ENCODE measurements around the gene STARD13. TPM values are rescaled to one million over a fixed set of nuclear protein-coding genes. Genes with fewer than 3 reads are reported as not detected.

The STARD13 gene
- total RNA-seq, 6 experiments from 2014 or later: 27.9 to 38.3 (median 34.5) TPM

DNA sequence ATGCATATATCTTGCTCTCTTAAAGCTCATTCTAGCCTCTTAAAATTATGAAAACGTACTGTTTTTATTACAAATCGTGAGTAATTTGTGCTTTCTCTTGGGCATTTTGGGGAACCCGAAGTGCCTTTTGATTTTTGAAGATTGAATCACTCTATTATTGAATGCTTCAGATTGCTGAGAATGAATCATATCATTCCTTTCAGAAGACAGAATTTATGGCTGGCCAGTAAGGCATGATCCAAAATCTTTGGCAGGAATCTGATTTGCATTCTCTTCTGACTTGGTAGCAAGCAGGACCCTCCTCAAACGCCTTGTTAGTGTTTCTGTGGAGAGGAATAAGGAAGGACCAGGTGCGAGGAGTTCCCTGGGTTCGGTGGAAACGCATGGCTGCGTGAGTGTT is 49.5 kb downstream of the STARD13 start:
- Mint-ChIP-seq H3K9me3 (peaks cover 18% of the 10 kb centered on the region), H3K27ac (peak overlapping the region; percentile 75), H3K36me3 (ENCODE audit: low read depth) (peaks cover 70% of the 10 kb centered on the region), H3K4me3 (peak overlapping the region; percentile 68), H3K4me1 (ENCODE audit: low read depth) (peaks cover 71% of the 10 kb centered on the region), H3K27me3 (ENCODE audit: insufficient read depth) (no peaks in the 10 kb centered on the region)
- TF ChIP-seq CTCF (IDR thresholded peaks at IDR 0.05): no peak
- DNase-seq: peak; percentile 65

GRCh38 chr13:33235564-33235963 is 50.0 kb downstream of the STARD13 start:
- Mint-ChIP-seq H3K27me3 (ENCODE audit: insufficient read depth) (no peaks in the 10 kb centered on the region), H3K36me3 (ENCODE audit: low read depth) (peaks cover 69% of the 10 kb centered on the region), H3K4me1 (ENCODE audit: low read depth) (peaks cover 76% of the 10 kb centered on the region), H3K4me3 (peak overlapping the region; percentile 68; the same call in 1 of the 2 replicates), H3K9me3 (peaks cover 18% of the 10 kb centered on the region), H3K27ac (peak overlapping the region; percentile 75)
- no peak for TF ChIP-seq CTCF (IDR thresholded peaks at IDR 0.05)
- no peak for DNase-seq

GRCh38 chr13:33235078-33235477 is 50.5 kb downstream of the STARD13 start:
- H3K36me3 Mint-ChIP-seq (ENCODE audit: low read depth): peaks cover 65% of the 10 kb centered on the region
- peak overlapping the region; percentile 54 for H3K4me3 Mint-ChIP-seq
- peak overlapping the region; percentile 80 for H3K27ac Mint-ChIP-seq
- peaks cover 15% of the 10 kb centered on the region for H3K9me3 Mint-ChIP-seq
- H3K4me1 Mint-ChIP-seq (ENCODE audit: low read depth): peaks cover 81% of the 10 kb centered on the region
- H3K27me3 Mint-ChIP-seq (ENCODE audit: insufficient read depth): no peaks in the 10 kb centered on the region
- DNase-seq: no peak
- TF ChIP-seq CTCF (IDR thresholded peaks at IDR 0.05): no peak

GRCh38 chr13:33233547-33233946 is 52.0 kb downstream of the STARD13 start:
- Mint-ChIP-seq H3K27me3 (ENCODE audit: insufficient read depth) (no peaks in the 10 kb centered on the region), H3K4me3 (no peak overlapping the region), H3K27ac (peak overlapping the region; percentile 53), H3K4me1 (ENCODE audit: low read depth) (peaks cover 95% of the 10 kb centered on the region), H3K9me3 (0 out of 2 replicates have a peak, but pooled peaks cover 9% of the 10 kb centered on the region), H3K36me3 (ENCODE audit: low read depth) (peaks cover 55% of the 10 kb centered on the region)
- DNase-seq: no peak
- no peak for TF ChIP-seq CTCF (IDR thresholded peaks at IDR 0.05)

DNA sequence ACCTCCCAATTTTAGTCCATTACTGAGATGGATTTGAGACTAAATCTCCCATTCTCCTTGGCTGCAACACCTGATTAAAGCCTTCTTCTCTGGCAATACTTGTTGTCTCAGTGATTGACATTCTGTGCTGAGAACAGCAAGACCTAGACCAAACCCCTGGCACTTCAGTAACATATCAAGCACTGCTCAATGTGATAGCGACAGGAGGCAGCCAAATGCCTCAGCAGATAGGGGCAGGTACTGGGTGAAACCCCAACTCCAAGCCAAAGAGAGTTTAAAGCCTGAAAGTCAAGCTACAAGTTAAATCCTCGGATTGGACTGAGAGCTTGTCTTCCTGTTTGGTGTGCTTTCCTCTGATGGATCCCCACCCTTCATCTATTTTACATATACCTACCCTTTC is 52.7 kb downstream of the STARD13 start:
- DNase-seq: no peak
- Mint-ChIP-seq H3K27ac (peak overlapping the region; percentile 56), H3K4me1 (ENCODE audit: low read depth) (peaks cover 95% of the 10 kb centered on the region), H3K36me3 (ENCODE audit: low read depth) (peaks cover 49% of the 10 kb centered on the region), H3K27me3 (ENCODE audit: insufficient read depth) (no peaks in the 10 kb centered on the region), H3K9me3 (0 out of 2 replicates have a peak, but pooled peaks cover 9% of the 10 kb centered on the region), H3K4me3 (no peak overlapping the region)
- TF ChIP-seq CTCF (IDR thresholded peaks at IDR 0.05): no peak

- Mint-ChIP-seq H3K36me3 (ENCODE audit: low read depth) (peaks cover 39% of the 10 kb centered on the region), H3K27me3 (ENCODE audit: insufficient read depth) (no peaks in the 10 kb centered on the region), H3K4me3 (0 out of 2 replicates have a peak overlapping the region, but pooled peaks have one; percentile 78), H3K9me3 (0 out of 2 replicates have a peak, but pooled peaks cover 9% of the 10 kb centered on the region), H3K27ac (peak overlapping the region; percentile 93), H3K4me1 (ENCODE audit: low read depth) (peaks cover 93% of the 10 kb centered on the region)
- no peak for DNase-seq
- no peak for TF ChIP-seq CTCF (IDR thresholded peaks at IDR 0.05)
These were observed 54.2 kb downstream of the STARD13 start for GRCh38 chr13:33231339-33231738.
